ENCODE data around the gene PTK7. TPM values are rescaled to one million over a fixed set of nuclear protein-coding genes. Genes with fewer than 3 reads are reported as not detected.
"Not testable (repeated sequence)": the region's sequence is repeated elsewhere in the genome, so short reads cannot be mapped to it uniquely, and the experiment has no call there.

Gene PTK7
- total RNA-seq, 1 experiment from 2014 or later: 105 TPM

DNA sequence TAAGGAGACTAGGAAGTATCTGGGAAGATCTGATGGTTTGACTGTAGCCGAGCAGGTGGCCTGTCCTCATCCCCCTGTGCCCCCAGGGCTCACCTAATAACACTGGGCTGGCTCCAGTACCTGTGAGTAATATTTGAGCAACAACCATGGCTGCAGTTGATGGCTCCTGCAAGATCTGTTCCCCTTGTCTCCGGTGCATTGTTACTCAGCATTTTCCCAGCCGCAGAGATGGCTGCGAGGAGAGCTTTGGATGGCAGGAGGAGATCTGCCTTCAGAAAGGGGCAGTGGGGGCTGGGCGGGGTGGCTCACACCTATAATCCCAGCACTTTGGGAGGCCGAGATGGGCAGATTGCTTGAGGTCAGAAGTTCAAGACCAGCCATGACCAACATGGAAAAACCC is 39.3 kb downstream of the PTK7 start:
- intact Hi-C loops (cut with micrococcal nuclease): no loop called here
- H3K79me2 ChIP-seq (ENCODE audit: insufficient read depth, low read length): peaks cover 60% of the 10 kb centered on the region
- no peak overlapping the region for H3K27ac ChIP-seq (ENCODE audit: low read depth, low read length)
- H4K20me1 ChIP-seq (ENCODE audit: insufficient read depth): no peaks in the 10 kb centered on the region; the same call in 1 of the 2 replicates
- no peak overlapping the region for H3K4me2 ChIP-seq (ENCODE audit: low read length)
- CTCF ChIA-PET: no interaction called here
- no peaks in the 10 kb centered on the region for H3K9me3 ChIP-seq (ENCODE audit: control insufficient read depth in 1 of 2, insufficient read depth in 1 of 2, low read depth in 1 of 2, low read length in 2 of 2)
- no TSS peak for BruUV-seq (replicated peaks)
- no peak for DNase-seq (ENCODE audit: low read depth, low spot score)
- no peaks in the 10 kb centered on the region for H3K9me2 ChIP-seq (ENCODE audit: insufficient read depth)
- TF ChIP-seq SRF (IDR thresholded peaks at IDR 0.05; ENCODE audit: low read depth): no peak
- no peak for TF ChIP-seq JUND (IDR thresholded peaks at IDR 0.05)
- TF ChIP-seq CEBPB (IDR thresholded peaks at IDR 0.05; ENCODE audit: low read depth): no peak
- no peak for TF ChIP-seq FOSL1 (IDR thresholded peaks at IDR 0.05; ENCODE audit: low read depth)
- TF ChIP-seq YY1 (IDR thresholded peaks at IDR 0.05; ENCODE audit: extremely low read depth, insufficient replicate concordance, low read depth, low read length): no peak
- no peak for TF ChIP-seq ZNF274 (IDR thresholded peaks at IDR 0.05; ENCODE audit: low read depth, low read length)
- TF ChIP-seq ELF1 (IDR thresholded peaks at IDR 0.05; ENCODE audit: borderline replicate concordance, low read depth): no peak
- TF ChIP-seq POLR2AphosphoS5 (IDR thresholded peaks at IDR 0.05; ENCODE audit: low read depth, low read length): no peak
- TF ChIP-seq, protein P1, sequence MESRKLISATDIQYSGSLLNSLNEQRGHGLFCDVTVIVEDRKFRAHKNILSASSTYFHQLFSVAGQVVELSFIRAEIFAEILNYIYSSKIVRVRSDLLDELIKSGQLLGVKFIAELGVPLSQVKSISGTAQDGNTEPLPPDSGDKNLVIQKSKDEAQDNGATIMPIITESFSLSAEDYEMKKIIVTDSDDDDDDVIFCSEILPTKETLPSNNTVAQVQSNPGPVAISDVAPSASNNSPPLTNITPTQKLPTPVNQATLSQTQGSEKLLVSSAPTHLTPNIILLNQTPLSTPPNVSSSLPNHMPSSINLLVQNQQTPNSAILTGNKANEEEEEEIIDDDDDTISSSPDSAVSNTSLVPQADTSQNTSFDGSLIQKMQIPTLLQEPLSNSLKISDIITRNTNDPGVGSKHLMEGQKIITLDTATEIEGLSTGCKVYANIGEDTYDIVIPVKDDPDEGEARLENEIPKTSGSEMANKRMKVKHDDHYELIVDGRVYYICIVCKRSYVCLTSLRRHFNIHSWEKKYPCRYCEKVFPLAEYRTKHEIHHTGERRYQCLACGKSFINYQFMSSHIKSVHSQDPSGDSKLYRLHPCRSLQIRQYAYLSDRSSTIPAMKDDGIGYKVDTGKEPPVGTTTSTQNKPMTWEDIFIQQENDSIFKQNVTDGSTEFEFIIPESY (IDR thresholded peaks at IDR 0.05; ENCODE audit: extremely low read depth, insufficient replicate concordance, low read length): no peak
- TF ChIP-seq CBX3 (IDR thresholded peaks at IDR 0.05; ENCODE audit: low read depth): no peak
- TF ChIP-seq RAD21 (IDR thresholded peaks at IDR 0.05; ENCODE audit: low read depth): no peak
- TF ChIP-seq, protein P2, sequence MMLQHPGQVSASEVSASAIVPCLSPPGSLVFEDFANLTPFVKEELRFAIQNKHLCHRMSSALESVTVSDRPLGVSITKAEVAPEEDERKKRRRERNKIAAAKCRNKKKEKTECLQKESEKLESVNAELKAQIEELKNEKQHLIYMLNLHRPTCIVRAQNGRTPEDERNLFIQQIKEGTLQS (IDR thresholded peaks at IDR 0.05): no peak
- TF ChIP-seq TCF7L2 (IDR thresholded peaks at IDR 0.05; ENCODE audit: borderline replicate concordance, extremely low read depth, insufficient read depth, insufficient read length): no peak
- TF ChIP-seq POLR2A (IDR thresholded peaks at IDR 0.05; ENCODE audit: borderline replicate concordance, extremely low read depth, insufficient read depth, insufficient read length): no peak
- TF ChIP-seq, protein P3, sequence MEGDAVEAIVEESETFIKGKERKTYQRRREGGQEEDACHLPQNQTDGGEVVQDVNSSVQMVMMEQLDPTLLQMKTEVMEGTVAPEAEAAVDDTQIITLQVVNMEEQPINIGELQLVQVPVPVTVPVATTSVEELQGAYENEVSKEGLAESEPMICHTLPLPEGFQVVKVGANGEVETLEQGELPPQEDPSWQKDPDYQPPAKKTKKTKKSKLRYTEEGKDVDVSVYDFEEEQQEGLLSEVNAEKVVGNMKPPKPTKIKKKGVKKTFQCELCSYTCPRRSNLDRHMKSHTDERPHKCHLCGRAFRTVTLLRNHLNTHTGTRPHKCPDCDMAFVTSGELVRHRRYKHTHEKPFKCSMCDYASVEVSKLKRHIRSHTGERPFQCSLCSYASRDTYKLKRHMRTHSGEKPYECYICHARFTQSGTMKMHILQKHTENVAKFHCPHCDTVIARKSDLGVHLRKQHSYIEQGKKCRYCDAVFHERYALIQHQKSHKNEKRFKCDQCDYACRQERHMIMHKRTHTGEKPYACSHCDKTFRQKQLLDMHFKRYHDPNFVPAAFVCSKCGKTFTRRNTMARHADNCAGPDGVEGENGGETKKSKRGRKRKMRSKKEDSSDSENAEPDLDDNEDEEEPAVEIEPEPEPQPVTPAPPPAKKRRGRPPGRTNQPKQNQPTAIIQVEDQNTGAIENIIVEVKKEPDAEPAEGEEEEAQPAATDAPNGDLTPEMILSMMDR (IDR thresholded peaks at IDR 0.05 in 2 of 3, conservative IDR thresholded peaks at IDR 0.05 in 1 of 3; ENCODE audit: borderline replicate concordance in 1 of 3, insufficient read depth in 1 of 3, low read depth in 2 of 3, low read length in 2 of 3): no peak
- no peak for TF ChIP-seq ZFX (IDR thresholded peaks at IDR 0.05)
- TF ChIP-seq, protein P4, sequence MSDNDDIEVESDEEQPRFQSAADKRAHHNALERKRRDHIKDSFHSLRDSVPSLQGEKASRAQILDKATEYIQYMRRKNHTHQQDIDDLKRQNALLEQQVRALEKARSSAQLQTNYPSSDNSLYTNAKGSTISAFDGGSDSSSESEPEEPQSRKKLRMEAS (IDR thresholded peaks at IDR 0.05): no peak
- no peak overlapping the region for H2AFZ ChIP-seq (ENCODE audit: low read depth, low read length, poor library complexity, severe bottlenecking)
- ATAC-seq: no peak
- no peak overlapping the region for H3K4me3 ChIP-seq (replicated peaks in 1 of 2; ENCODE audit: low read depth in 1 of 2, low read length in 2 of 2)
- no peaks in the 10 kb centered on the region for H3K27me3 ChIP-seq (ENCODE audit: insufficient read depth, low read length)
- POLR2A ChIA-PET: no interaction called here
- RAD21 ChIA-PET (ENCODE audit: low non-redundant PET in 1 of 2, low total read pairs in 2 of 2, uncharacterized antibody in 2 of 2, unreplicated experiment in 2 of 2): no interaction called here
- H3K36me3 ChIP-seq (ENCODE audit: control insufficient read depth in 1 of 2, insufficient read depth in 2 of 2, low read length in 2 of 2): no peaks in the 10 kb centered on the region
- no peak overlapping the region for H3K9ac ChIP-seq (ENCODE audit: low read length)
- H3K4me1 ChIP-seq (ENCODE audit: control insufficient read depth in 1 of 2, insufficient read depth in 2 of 2, low read length in 2 of 2): peaks cover 13 to 18% of the 10 kb centered on the region in 2 experiments

DNA sequence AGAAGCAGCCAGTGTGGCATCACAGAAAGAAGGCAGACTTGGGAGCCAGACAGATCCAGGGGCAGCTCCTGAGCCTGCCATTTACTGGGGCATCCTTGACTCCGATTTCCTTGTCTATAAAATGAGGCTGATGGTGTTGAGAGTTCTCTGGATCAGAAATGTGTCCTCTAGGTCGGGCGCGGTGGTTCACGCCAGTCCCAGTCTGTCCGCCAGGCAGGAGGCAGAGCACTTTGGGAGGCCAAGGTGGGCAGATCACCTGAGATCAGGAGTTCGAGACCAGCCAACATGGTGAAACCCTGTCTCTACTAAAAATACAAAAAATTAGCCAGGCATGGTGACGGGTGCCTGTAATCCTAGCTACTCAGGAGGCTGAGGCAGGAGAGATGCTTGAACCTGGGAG is 41.4 kb downstream of the PTK7 start:
- CTCF ChIA-PET; H3K4me3 ChIP-seq (replicated peaks in 1 of 2; ENCODE audit: low read depth in 1 of 2, low read length in 2 of 2); H3K9me2 ChIP-seq (ENCODE audit: insufficient read depth); H3K27ac ChIP-seq (ENCODE audit: low read depth, low read length); H3K36me3 ChIP-seq (ENCODE audit: control insufficient read depth in 1 of 2, insufficient read depth in 2 of 2, low read length in 2 of 2); H2AFZ ChIP-seq (ENCODE audit: low read depth, low read length, poor library complexity, severe bottlenecking); H4K20me1 ChIP-seq (ENCODE audit: insufficient read depth); ATAC-seq; BruUV-seq (replicated peaks); intact Hi-C loops (cut with micrococcal nuclease); H3K4me2 ChIP-seq (ENCODE audit: low read length); RAD21 ChIA-PET (ENCODE audit: low non-redundant PET in 1 of 2, low total read pairs in 2 of 2, uncharacterized antibody in 2 of 2, unreplicated experiment in 2 of 2); H3K9ac ChIP-seq (ENCODE audit: low read length); H3K9me3 ChIP-seq (ENCODE audit: control insufficient read depth in 1 of 2, insufficient read depth in 1 of 2, low read depth in 1 of 2, low read length in 2 of 2); POLR2A ChIA-PET; DNase-seq (ENCODE audit: low read depth, low spot score); H3K27me3 ChIP-seq (ENCODE audit: insufficient read depth, low read length): not testable (repeated sequence)
- Histone ChIP-seq H3K79me2 (ENCODE audit: insufficient read depth, low read length) (peaks cover 59% of the 10 kb centered on the region), H3K4me1 (ENCODE audit: control insufficient read depth in 1 of 2, insufficient read depth in 2 of 2, low read length in 2 of 2) (peaks cover 34 to 39% of the 10 kb centered on the region in 2 experiments)
